H1 (cell line): Measurements from ENCODE around the gene PLPPR4. TPM values are rescaled to one million over a fixed set of nuclear protein-coding genes. Genes with fewer than 3 reads are reported as not detected.
A peak's percentile ranks its signal among the peaks of the same experiment; 100 is the strongest.

Source experiments
- CTCF ChIA-PET: fragments of 300-600 bp; sonication (Branson Sonifier 250); formaldehyde crosslinking; loops from one replicate; lab custom pipeline; 2021; ENCODE audit not compliant: partially characterized antibody; lab: Charles Lee
- POLR2A ChIA-PET: fragments of 300-600 bp; sonication (Branson Sonifier 250); formaldehyde crosslinking; loops from one replicate; lab custom pipeline; 2021; ENCODE audit warnings: inconsistent platforms; ENCODE audit not compliant: partially characterized antibody; lab: Charles Lee
- DNase-seq, 2 experiments: peaks; one replicate each; pipeline versions ENCODE4 v3.0.0 to v3.0.0-alpha.2; 2010 to 2022; ENCODE audit warnings: low spot score in 2 of 2, low read depth in 1 of 2, mixed read lengths in 1 of 2
- FAIRE-seq: peaks from 2 replicates; lab custom pipeline; 2011; peaks lifted over from hg19 to GRCh38; lab: Jason Lieb, UNC
- H2AFZ ChIP-seq: 2 replicates; pipeline ENCODE4 v1.8.1; 2012; ENCODE audit warnings: low read length, inconsistent platforms
- H2AK5ac ChIP-seq: 2 replicates; pipeline ENCODE4 v1.6.1; 2013; ENCODE audit warnings: low read depth, low read length
- H2BK120ac ChIP-seq: replicated peaks from 2 replicates; pipeline ENCODE3; 2013; ENCODE audit warnings: low read depth, low read length, inconsistent platforms
- H2BK12ac ChIP-seq: 2 replicates; pipeline ENCODE4 v1.6.1; 2013; ENCODE audit warnings: low read depth, low read length
- H2BK15ac ChIP-seq: 2 replicates; pipeline ENCODE4 v1.6.1; 2013; ENCODE audit warnings: low read length
- H2BK20ac ChIP-seq: 2 replicates; pipeline ENCODE4 v1.6.1; 2013; ENCODE audit warnings: low read length
- H2BK5ac ChIP-seq: 2 replicates; pipeline ENCODE4 v1.6.1; 2013; ENCODE audit warnings: low read depth, low read length
- H3K14ac ChIP-seq: 2 replicates; pipeline ENCODE4 v1.6.1; 2013; ENCODE audit warnings: inconsistent platforms; ENCODE audit not compliant: insufficient read length
- H3K18ac ChIP-seq: 2 replicates; pipeline ENCODE4 v1.6.1; 2013; ENCODE audit warnings: low read length; ENCODE audit errors: extremely low read depth
- H3K23ac ChIP-seq: 2 replicates; pipeline ENCODE4 v1.6.1; 2013; ENCODE audit warnings: inconsistent platforms; ENCODE audit not compliant: insufficient read length
- H3K23me2 ChIP-seq: 2 replicates; pipeline ENCODE4 v1.6.1; 2013; ENCODE audit warnings: low read depth, low read length
- H3K27ac ChIP-seq: 2 replicates; pipeline ENCODE4 v1.6.1; 2011; ENCODE audit warnings: low read depth, low read length, inconsistent platforms
- H3K27me3 ChIP-seq, 4 experiments: replicated peaks in 1 of 4; 1 replicate in 1 of 4; 2 replicates in 3 of 4; pipeline versions ENCODE4 v1.6.1 to v1.8.1; 2011 to 2013; ENCODE audit warnings: low read length in 3 of 4, mild to moderate bottlenecking in 3 of 4, inconsistent platforms in 2 of 4, mixed read lengths in 2 of 4, moderate library complexity in 1 of 4; ENCODE audit not compliant: control insufficient read depth in 3 of 4, insufficient read depth in 3 of 4; ENCODE audit errors: extremely low read depth in 1 of 4
- H3K36me3 ChIP-seq, 4 experiments: 2 replicates each; pipeline versions ENCODE4 v1.6.1 to v1.8.1; 2011 to 2013; ENCODE audit warnings: mild to moderate bottlenecking in 4 of 4, low read length in 3 of 4, moderate library complexity in 2 of 4, control low read depth in 1 of 4, inconsistent platforms in 1 of 4; ENCODE audit not compliant: insufficient read depth in 4 of 4, control insufficient read depth in 2 of 4
- H3K4ac ChIP-seq: replicated peaks from 2 replicates; pipeline ENCODE3; 2013; ENCODE audit warnings: low read length, low read depth, mixed read lengths, inconsistent platforms; ENCODE audit not compliant: insufficient read length
- H3K4me1 ChIP-seq, 4 experiments: replicated peaks in 1 of 4; 1 replicate in 1 of 4; 2 replicates in 3 of 4; pipeline versions ENCODE4 v1.6.1 to v1.8.1; 2011 to 2013; ENCODE audit warnings: low read length in 3 of 4, inconsistent platforms in 2 of 4, mixed read lengths in 1 of 4; ENCODE audit not compliant: insufficient read depth in 4 of 4, control insufficient read depth in 3 of 4
- H3K4me2 ChIP-seq, 2 experiments: 2 replicates each; pipeline versions ENCODE4 v1.6.1 to v1.8.1; 2011 to 2013; ENCODE audit warnings: low read depth in 2 of 2, low read length in 2 of 2, control low read depth in 1 of 2, inconsistent platforms in 1 of 2, mild to moderate bottlenecking in 1 of 2; ENCODE audit not compliant: insufficient read depth in 1 of 2
- H3K4me3 ChIP-seq, 4 experiments: fragments of 200-600, 300-600 bp in 1 of 4; sonication (generic), shearing (Covaris generic), sonication (Bioruptor Twin) in 1 of 4; 2 replicates each; pipeline versions ENCODE4 v1.5.1 to v1.8.1; 2011 to 2016; ENCODE audit warnings: low read length in 4 of 4, low read depth in 3 of 4, control low read depth in 2 of 4, inconsistent platforms in 2 of 4, mild to moderate bottlenecking in 2 of 4, mixed read lengths in 1 of 4, moderate library complexity in 1 of 4; ENCODE audit not compliant: insufficient read depth in 2 of 4; ENCODE audit errors: extremely low read depth in 1 of 4
- H3K56ac ChIP-seq: replicated peaks from 2 replicates; pipeline ENCODE3; 2013; ENCODE audit warnings: low read depth, mild to moderate bottlenecking, mixed read lengths, low read length, inconsistent platforms; ENCODE audit not compliant: insufficient read length
- H3K79me1 ChIP-seq: 2 replicates; pipeline ENCODE4 v1.6.1; 2013; ENCODE audit warnings: low read depth, low read length, control low read depth
- H3K79me2 ChIP-seq, 2 experiments: 2 replicates each; pipeline versions ENCODE4 v1.6.1 to v1.8.1; 2012 to 2013; ENCODE audit warnings: low read length in 2 of 2, mild to moderate bottlenecking in 2 of 2, inconsistent platforms in 1 of 2; ENCODE audit not compliant: insufficient read depth in 2 of 2, control insufficient read depth in 1 of 2
- H3K9ac ChIP-seq, 4 experiments: replicated peaks in 1 of 4; 1 replicate in 1 of 4; 2 replicates in 3 of 4; pipeline versions ENCODE4 v1.6.1 to v1.8.1; 2011 to 2013; ENCODE audit warnings: low read depth in 3 of 4, low read length in 3 of 4, control low read depth in 2 of 4, mild to moderate bottlenecking in 2 of 4, moderate library complexity in 2 of 4, inconsistent platforms in 1 of 4; ENCODE audit errors: extremely low read depth in 1 of 4
- H3K9me3 ChIP-seq, 2 experiments: 2 replicates each; pipeline versions ENCODE4 v1.6.1 to v1.8.1; 2012 to 2013; ENCODE audit warnings: mild to moderate bottlenecking in 2 of 2, moderate library complexity in 2 of 2, control low read depth in 1 of 2, inconsistent platforms in 1 of 2, low read depth in 1 of 2, low read length in 1 of 2, mixed read lengths in 1 of 2; ENCODE audit not compliant: insufficient read depth in 2 of 2
- H4K20me1 ChIP-seq, 2 experiments: replicated peaks in 1 of 2; 2 replicates each; pipeline versions ENCODE3 to v1.8.1; 2011 to 2013; ENCODE audit warnings: inconsistent platforms in 2 of 2, low read length in 2 of 2, mild to moderate bottlenecking in 1 of 2; ENCODE audit not compliant: insufficient read depth in 2 of 2, control insufficient read depth in 1 of 2
- H4K5ac ChIP-seq: 2 replicates; pipeline ENCODE4 v1.6.1; 2013; ENCODE audit warnings: low read length, low read depth, mixed read lengths, inconsistent platforms; ENCODE audit not compliant: insufficient read length
- H4K8ac ChIP-seq: 2 replicates; pipeline ENCODE4 v1.8.0; 2013; ENCODE audit warnings: mild to moderate bottlenecking, moderate library complexity, low read length, inconsistent platforms; ENCODE audit not compliant: insufficient read depth; ENCODE audit errors: extremely low read depth
- H4K91ac ChIP-seq: replicated peaks from 2 replicates; pipeline ENCODE3; 2013; ENCODE audit warnings: low read length, mixed read lengths, inconsistent platforms; ENCODE audit not compliant: insufficient read length
- CBX5 ChIP-seq: fragments of 300-800, 300-1000 bp; sonication (generic); IDR thresholded peaks from 2 replicates; pipeline ENCODE4 v1.7.1; 2016; ENCODE audit warnings: antibody characterized with exemption, low read length, low read depth
- CTBP2 ChIP-seq: IDR thresholded peaks from 2 replicates; pipeline ENCODE4 v1.7.0; 2011; ENCODE audit warnings: borderline replicate concordance, mild to moderate bottlenecking, moderate library complexity, mixed read lengths, low read length; ENCODE audit not compliant: insufficient read depth, insufficient read length
- MAFK ChIP-seq: IDR thresholded peaks from 2 replicates; pipeline ENCODE4 v1.6.1; 2012; ENCODE audit warnings: low read depth, mild to moderate bottlenecking, improper control_type of control experiment, low read length
- NRF1 ChIP-seq: IDR thresholded peaks from 2 replicates; pipeline ENCODE4 v1.6.1; 2011; ENCODE audit warnings: mild to moderate bottlenecking, low read depth, low read length, improper control_type of control experiment
- POU5F1 ChIP-seq: IDR thresholded peaks from 2 replicates; pipeline ENCODE4 v1.6.1; 2011; ENCODE audit warnings: low read depth, mild to moderate bottlenecking, low read length, moderate library complexity
- SAP30 ChIP-seq: fragments of 300-600 bp; sonication (generic); IDR thresholded peaks from 2 replicates; pipeline ENCODE4 v1.7.1; 2012; ENCODE audit warnings: low read length, moderate library complexity, mild to moderate bottlenecking, inconsistent platforms; ENCODE audit not compliant: insufficient read depth, insufficient replicate concordance
- SP2 ChIP-seq: IDR thresholded peaks from 2 replicates; pipeline ENCODE4 v1.6.1; 2012; ENCODE audit warnings: mild to moderate bottlenecking, low read length, inconsistent platforms
- WGBS, 2 experiments: shearing (Covaris generic) in 1 of 2; methylation state at CpG; one replicate each; pipeline versions ENCODE4 v1.1.6 to v1.1.7; 2013 to 2015; ENCODE audit warnings: low lambda C conversion rate in 2 of 2, mixed read lengths in 2 of 2, inconsistent platforms in 1 of 2, low coverage in 1 of 2, missing lambda C conversion rate in 1 of 2; ENCODE audit not compliant: insufficient replicate concordance in 2 of 2, insufficient coverage in 1 of 2, insufficient read length in 1 of 2; ENCODE audit errors: extremely low coverage in 1 of 2, missing lambda C conversion rate in 1 of 2; 5-methylcytosine and 5-hydroxymethylcytosine counted together
- polyA plus RNA-seq, 7 experiments: library from polyadenylated mRNA; depleted of rRNA in 3 of 7; stranded (reverse) in 5 of 7; unstranded in 2 of 7; fragments of >200 nt in 5 of 7; fragments of 200-250 nt in 2 of 7; gene quantifications; 1 replicate in 5 of 7; 2 replicates in 1 of 7; 4 replicates in 1 of 7; pipeline versions ENCODE4 v1.2.1 to v1.2.3, GENCODE V29; 2011 to 2013; ENCODE audit warnings: missing spikeins in 2 of 7, mixed read lengths in 2 of 7
- total RNA-seq: library from RNA; stranded (reverse); fragmentation: NEBNext Ultra II Directional; extraction: Animal tissue kit (Norgen Biotek cat#: 25700); gene quantifications from 2 replicates; pipeline ENCODE4 v1.2.1, GENCODE V29; 2021

The PLPPR4 gene
- total and polyA plus RNA-seq, 2 of the 8 experiments (the other 6 are each of a cell fraction or from before 2014, with no cell fraction given), result 0.74 to 2.2 TPM

DNA sequence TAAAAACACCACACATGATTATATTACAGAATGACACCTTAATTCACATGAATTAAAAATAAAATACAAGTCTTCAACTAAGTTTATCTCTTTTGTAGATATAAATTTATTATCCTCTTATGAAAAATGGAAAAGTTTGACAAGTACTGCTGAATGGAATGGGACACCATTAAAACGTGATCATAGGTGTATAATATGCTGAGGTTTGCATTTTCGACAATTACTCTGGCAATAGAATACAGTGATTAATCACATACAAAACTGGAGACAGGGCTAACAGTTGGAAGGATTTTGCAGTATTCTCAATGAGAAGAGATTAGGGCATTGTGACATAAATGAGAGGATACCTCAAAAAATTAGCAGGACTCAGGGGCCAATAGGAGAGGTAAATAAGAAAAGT lies 17.1 kb upstream of the PLPPR4 start:
- no peak overlapping the region for H2BK5ac ChIP-seq
- no peaks in the 10 kb centered on the region for H3K27me3 ChIP-seq
- ChIA-PET CTCF (no interaction called here), POLR2A (no interaction called here)
- H3K36me3 ChIP-seq, result no peaks in the 10 kb centered on the region
- no peaks in the 10 kb centered on the region for H3K23me2 ChIP-seq
- no peak overlapping the region for H3K4me3 ChIP-seq
- no peaks in the 10 kb centered on the region for H3K79me1 ChIP-seq
- FAIRE-seq (no peak), DNase-seq (no peak)
- no peak overlapping the region for H3K27ac ChIP-seq
- no peak overlapping the region for H3K23ac ChIP-seq
- no peaks in the 10 kb centered on the region for H4K20me1 ChIP-seq
- no peak overlapping the region for H2AFZ ChIP-seq
- H3K79me2 ChIP-seq, result no peaks in the 10 kb centered on the region
- no peak overlapping the region for H2BK20ac ChIP-seq
- 91% methylated on average over 2 of the region's 2 CpGs; no CpG with 5 or more reads in 1 of the 2 experiments for WGBS, 2 experiments
- H3K4me1 ChIP-seq, result no peaks in the 10 kb centered on the region
- no peak overlapping the region for H2BK120ac ChIP-seq
- no peak overlapping the region for H3K4ac ChIP-seq
- no peak overlapping the region for H4K91ac ChIP-seq
- H3K14ac ChIP-seq, result no peak overlapping the region
- H2BK15ac ChIP-seq, result no peak overlapping the region
- H3K9me3 ChIP-seq, result no peaks in the 10 kb centered on the region; a peak in 1 of 4 replicates
- no peak overlapping the region for H4K5ac ChIP-seq
- no peak overlapping the region for H3K56ac ChIP-seq
- no peak overlapping the region for H3K9ac ChIP-seq
- no peak for TF ChIP-seq CBX5
- TF ChIP-seq POU5F1, result no peak
- TF ChIP-seq SAP30, result no peak
- TF ChIP-seq MAFK, result peak; percentile 78; the same call in 1 of the 2 replicates
- TF ChIP-seq CTBP2, result no peak
- no peak for TF ChIP-seq SP2
- no peak for TF ChIP-seq NRF1
- no peak overlapping the region for H2BK12ac ChIP-seq
- no peak overlapping the region for H4K8ac ChIP-seq
- no peak overlapping the region for H2AK5ac ChIP-seq
- no peak overlapping the region for H3K4me2 ChIP-seq
- no peak overlapping the region for H3K18ac ChIP-seq
